ENCODE data around the gene ARHGEF3.

- no peak for TF ChIP-seq CTCF (IDR thresholded peaks at IDR 0.05)
- no peak for TF ChIP-seq EZH2phosphoT487 (IDR thresholded peaks at IDR 0.05)
- no peak for TF ChIP-seq EZH2 (IDR thresholded peaks at IDR 0.05)
These were observed 27.8 kb downstream of the ARHGEF3 start for GRCh38 chr3:56773986-56774385.

Measured in neural progenitor cell (in vitro differentiated cells).